Measurements from ENCODE around the gene MIA2.

MIA2 gene

GRCh38 chr14:39432179-39432618 is 198.5 kb downstream of the MIA2 start, which contains the start of gene FBXO33:
Gene FBXO33 (minus strand): TSS chr14:39432433. CDS start chr14:39432162, 271 bp downstream.
- no peaks in the 10 kb centered on the region for H3K27me3 ChIP-seq (ENCODE audit: insufficient read depth, poor library complexity, severe bottlenecking)
- H3K4me3 ChIP-seq (replicated peaks; ENCODE audit: insufficient read depth, low read length): peak within 1 kb of the TSS; percentile 96
- H3K27ac ChIP-seq (replicated peaks): peak within 1 kb of the TSS; percentile 98
- DNase-seq (ENCODE audit: low read depth in 1 of 2, low spot score in 1 of 2): peak; percentile 89 to 97
- peak; percentile 25; the same call in 1 of the 2 replicates for TF ChIP-seq SPI1 (IDR thresholded peaks at IDR 0.05; ENCODE audit: borderline replicate concordance, low read depth)
- TF ChIP-seq, protein P1, sequence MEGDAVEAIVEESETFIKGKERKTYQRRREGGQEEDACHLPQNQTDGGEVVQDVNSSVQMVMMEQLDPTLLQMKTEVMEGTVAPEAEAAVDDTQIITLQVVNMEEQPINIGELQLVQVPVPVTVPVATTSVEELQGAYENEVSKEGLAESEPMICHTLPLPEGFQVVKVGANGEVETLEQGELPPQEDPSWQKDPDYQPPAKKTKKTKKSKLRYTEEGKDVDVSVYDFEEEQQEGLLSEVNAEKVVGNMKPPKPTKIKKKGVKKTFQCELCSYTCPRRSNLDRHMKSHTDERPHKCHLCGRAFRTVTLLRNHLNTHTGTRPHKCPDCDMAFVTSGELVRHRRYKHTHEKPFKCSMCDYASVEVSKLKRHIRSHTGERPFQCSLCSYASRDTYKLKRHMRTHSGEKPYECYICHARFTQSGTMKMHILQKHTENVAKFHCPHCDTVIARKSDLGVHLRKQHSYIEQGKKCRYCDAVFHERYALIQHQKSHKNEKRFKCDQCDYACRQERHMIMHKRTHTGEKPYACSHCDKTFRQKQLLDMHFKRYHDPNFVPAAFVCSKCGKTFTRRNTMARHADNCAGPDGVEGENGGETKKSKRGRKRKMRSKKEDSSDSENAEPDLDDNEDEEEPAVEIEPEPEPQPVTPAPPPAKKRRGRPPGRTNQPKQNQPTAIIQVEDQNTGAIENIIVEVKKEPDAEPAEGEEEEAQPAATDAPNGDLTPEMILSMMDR (IDR thresholded peaks at IDR 0.05; ENCODE audit: insufficient read depth, low read length): no peak

DNA sequence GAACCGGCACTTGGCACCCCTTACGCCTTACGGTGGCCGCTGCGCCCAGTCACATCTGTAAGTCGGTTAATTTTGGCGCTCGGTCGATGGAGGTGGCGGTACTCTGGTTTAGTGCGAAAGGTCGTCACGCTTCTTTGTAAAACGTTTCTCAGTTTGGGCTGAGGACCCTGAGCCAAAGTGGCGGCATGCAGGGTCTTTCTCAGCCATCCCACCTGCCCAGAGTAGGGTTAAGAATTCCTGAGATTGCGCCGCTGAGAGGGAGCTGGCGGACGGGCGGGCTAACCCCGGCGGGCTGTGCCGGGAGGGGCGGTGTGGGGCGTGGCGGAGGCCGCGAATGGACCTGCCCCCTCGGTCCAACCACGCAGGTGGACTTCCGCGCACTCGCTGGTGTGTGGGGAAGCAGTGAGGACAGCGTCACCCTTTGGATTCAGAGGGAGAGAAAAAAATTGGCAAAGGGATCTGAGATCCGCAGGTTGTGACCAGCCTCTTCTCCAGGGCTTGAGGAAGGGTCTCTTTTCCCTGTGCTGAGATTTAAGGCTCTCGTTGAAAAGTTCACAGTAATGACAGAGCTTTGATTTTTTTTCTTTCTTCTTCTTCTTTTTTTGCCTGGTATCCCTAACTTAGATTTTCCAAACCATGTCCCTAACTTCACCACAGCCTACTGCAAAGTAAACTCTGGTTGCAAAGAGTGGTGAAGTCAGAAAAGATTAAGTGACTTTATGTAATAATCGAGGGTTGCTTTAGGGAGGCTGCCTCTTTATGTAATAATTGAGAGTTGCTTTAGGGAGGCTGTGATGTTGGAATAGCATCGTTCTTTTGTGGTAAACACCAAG is 199.1 kb downstream of the MIA2 start:
- Histone ChIP-seq H3K27ac (replicated peaks) (peak overlapping the region; percentile 98), H3K27me3 (ENCODE audit: insufficient read depth, poor library complexity, severe bottlenecking) (no peaks in the 10 kb centered on the region), H3K4me3 (replicated peaks; ENCODE audit: insufficient read depth, low read length) (peak overlapping the region; percentile 91)
- TF ChIP-seq, protein P1 (IDR thresholded peaks at IDR 0.05; ENCODE audit: insufficient read depth, low read length): no peak
- peak; percentile 22; the same call in 1 of the 2 replicates for TF ChIP-seq SPI1 (IDR thresholded peaks at IDR 0.05; ENCODE audit: borderline replicate concordance, low read depth)
- TF ChIP-seq GABPA (IDR thresholded peaks at IDR 0.05; ENCODE audit: low read depth): no peak
- TF ChIP-seq POLR2AphosphoS5 (IDR thresholded peaks at IDR 0.05; ENCODE audit: low read depth): no peak
- TF ChIP-seq REST (IDR thresholded peaks at IDR 0.05; ENCODE audit: insufficient replicate concordance, low read depth): no peak
- peak; percentile 51 to 76 for DNase-seq (ENCODE audit: low read depth in 1 of 2, low spot score in 1 of 2)

- TF ChIP-seq, protein P1 (IDR thresholded peaks at IDR 0.05; ENCODE audit: insufficient read depth, low read length): no peak
- TF ChIP-seq GABPA (IDR thresholded peaks at IDR 0.05; ENCODE audit: low read depth) (no peak), REST (IDR thresholded peaks at IDR 0.05; ENCODE audit: insufficient replicate concordance, low read depth) (no peak), SPI1 (IDR thresholded peaks at IDR 0.05; ENCODE audit: borderline replicate concordance, low read depth) (no peak), POLR2AphosphoS5 (IDR thresholded peaks at IDR 0.05; ENCODE audit: low read depth) (no peak)
- no peaks in the 10 kb centered on the region for H3K27me3 ChIP-seq (ENCODE audit: insufficient read depth, poor library complexity, severe bottlenecking)
- DNase-seq (ENCODE audit: low read depth in 1 of 2, low spot score in 1 of 2): no peak
- H3K4me3 ChIP-seq (replicated peaks; ENCODE audit: insufficient read depth, low read length): peak overlapping the region; percentile 91
- no peak overlapping the region for H3K27ac ChIP-seq (replicated peaks)
These were observed 199.7 kb downstream of the MIA2 start for GRCh38 chr14:39433452-39433813.
